ENCODE measurements around the gene TCAIM. TPM values are rescaled to one million over a fixed set of nuclear protein-coding genes. Genes with fewer than 3 reads are reported as not detected.

TCAIM gene
- total RNA-seq, 1 donor from 2014 or later = 18.4 TPM

DNA sequence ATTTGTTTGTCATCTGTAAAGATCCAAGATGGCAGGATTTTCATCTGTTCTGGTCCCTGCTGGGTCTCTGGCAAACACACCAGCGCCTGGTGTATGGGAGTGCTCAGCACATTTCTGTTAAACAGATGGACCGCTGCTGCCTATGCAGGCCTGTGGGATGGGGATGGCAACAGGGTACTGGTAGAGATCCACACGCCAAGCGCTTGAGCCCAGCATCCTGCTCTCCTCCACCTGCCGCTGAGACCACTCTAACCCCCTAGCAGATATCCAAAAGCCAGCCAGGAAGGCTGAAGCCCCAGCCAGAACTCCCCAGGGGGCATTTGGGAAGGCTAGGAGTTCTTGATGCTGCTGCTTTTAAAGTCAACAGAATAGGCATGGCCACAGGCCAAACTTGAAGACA, 107.2 kb downstream of the TCAIM start:
- no peak for DNase-seq

DNA sequence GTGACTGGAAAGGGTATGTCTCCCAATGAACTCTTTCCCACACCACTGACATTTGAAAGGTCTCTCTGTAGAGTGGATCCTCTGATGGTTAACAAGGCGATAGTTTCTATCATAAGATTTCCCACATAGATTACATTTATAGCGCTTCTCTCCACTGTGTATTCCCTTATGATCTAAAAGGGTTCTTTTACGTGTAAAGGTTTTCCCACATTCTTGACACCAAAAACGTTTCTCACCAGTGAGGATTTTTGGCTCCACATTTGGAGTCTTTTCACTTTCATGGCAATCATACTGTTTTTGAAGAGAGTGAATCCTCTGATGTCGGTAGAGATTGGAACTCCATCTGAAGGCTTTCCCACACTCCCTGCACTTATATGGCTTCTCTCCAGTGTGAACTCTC, 108.4 kb downstream of the TCAIM start:
- no peak for DNase-seq

DNA sequence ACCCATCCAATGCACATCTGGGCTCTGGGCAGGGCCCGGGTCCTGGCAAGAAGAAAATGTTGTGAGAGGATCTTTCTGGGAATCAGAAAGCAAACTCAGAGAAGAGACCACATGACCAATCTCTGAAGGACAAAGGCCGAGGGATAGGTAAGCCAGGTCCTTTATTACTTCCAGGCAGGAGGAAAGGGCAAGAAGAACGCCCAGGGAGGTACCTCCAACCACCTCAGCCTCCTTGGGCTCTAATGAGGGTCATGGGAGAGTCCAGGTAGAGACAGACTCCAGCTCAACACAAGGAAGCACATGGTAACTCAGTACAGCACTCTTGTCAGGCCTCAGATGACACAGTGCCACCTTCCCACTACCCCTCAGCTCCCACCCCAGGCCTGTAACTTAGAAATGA, 112.9 kb downstream of the TCAIM start:
- DNase-seq = no peak

DNA sequence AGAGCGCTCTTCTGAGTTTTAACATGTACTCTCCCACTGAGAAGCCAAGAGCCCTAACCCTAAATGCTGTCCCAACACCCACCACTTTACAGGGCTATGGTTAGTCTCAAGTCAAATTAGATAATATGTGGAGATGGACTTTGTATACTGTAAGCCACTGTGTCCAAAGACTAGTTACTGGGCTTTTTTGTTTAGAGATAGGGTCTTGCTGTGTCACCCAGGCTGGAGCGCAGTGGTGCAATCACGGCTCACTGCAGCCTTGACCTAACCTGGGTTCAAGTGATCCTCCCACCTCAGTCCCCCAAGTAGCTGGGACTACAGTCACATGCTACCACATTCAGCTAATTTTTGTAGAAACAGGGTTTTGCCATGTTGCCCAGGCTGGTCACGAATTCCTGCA, 115.7 kb downstream of the TCAIM start:
- no peak for DNase-seq

DNA sequence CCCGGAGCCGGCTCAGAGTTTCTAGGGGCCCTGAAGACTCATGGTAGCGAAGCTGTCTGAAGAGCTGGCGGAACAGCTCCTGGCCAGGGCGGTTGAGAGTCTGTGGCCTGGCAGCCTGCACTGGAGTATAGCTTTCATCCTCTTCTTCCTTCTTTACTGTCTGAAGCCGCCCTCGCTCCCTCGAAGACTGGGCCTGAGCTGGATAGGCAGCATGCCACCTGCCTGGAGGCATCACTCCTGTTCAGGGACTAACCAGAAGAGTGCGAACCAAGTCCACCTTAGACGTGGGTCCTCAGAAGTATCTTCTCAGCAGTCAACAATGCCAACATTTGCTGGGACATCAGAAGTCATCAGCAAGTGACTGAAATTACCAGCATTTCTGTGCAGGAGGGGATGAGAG, 116.8 kb downstream of the TCAIM start:
- no peak for DNase-seq

Other genes with a start within 250 kb of the TCAIM start
- not detected for gene TOPAZ1, start 96.9 kb upstream of the TCAIM start, total RNA-seq
- 14.9 TPM for gene ZNF445, start 138.9 kb downstream of the TCAIM start, total RNA-seq
- 8.1 TPM for gene ZKSCAN7, start 216.4 kb downstream of the TCAIM start, total RNA-seq
- 4.1 TPM for gene ZNF660, start 246.2 kb downstream of the TCAIM start, total RNA-seq

All from skin of body (tissue), 2 donors.